ENCODE data around the gene PABPC3.

- TF ChIP-seq POLR2A (IDR thresholded peaks at IDR 0.05) = no peak
- TF ChIP-seq, protein P1, sequence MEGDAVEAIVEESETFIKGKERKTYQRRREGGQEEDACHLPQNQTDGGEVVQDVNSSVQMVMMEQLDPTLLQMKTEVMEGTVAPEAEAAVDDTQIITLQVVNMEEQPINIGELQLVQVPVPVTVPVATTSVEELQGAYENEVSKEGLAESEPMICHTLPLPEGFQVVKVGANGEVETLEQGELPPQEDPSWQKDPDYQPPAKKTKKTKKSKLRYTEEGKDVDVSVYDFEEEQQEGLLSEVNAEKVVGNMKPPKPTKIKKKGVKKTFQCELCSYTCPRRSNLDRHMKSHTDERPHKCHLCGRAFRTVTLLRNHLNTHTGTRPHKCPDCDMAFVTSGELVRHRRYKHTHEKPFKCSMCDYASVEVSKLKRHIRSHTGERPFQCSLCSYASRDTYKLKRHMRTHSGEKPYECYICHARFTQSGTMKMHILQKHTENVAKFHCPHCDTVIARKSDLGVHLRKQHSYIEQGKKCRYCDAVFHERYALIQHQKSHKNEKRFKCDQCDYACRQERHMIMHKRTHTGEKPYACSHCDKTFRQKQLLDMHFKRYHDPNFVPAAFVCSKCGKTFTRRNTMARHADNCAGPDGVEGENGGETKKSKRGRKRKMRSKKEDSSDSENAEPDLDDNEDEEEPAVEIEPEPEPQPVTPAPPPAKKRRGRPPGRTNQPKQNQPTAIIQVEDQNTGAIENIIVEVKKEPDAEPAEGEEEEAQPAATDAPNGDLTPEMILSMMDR (IDR thresholded peaks at IDR 0.05) = no peak
Observed at GRCh38 chr13:25143706-25144105, 47.8 kb downstream of the PABPC3 start.

Data from lower leg skin (tissue), 3 donors.